ENCODE measurements around the gene GRIN3B.

The GRIN3B gene

DNA sequence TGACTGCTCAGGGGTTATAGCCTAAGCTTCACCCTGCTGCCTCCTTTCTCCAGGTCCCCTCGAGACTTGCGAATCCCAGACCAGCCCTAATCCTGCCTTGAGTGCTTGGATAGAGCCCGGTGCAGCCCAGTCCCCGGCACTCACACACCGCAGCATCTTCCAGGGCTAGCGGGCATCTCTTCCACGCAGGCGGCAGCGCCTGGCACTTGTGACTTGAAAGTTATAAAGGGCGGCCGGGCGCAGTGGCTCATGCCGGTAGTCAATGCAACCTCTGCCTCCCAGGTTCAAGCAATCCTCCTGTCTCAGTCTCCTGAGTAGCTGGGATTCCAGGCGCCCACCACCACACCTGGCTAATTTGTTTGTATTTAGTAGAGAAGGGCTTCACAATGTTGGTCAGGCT is 14.1 kb upstream of the GRIN3B start:
- H3K9ac ChIP-seq (ENCODE audit: low read depth, low read length) = no peak overlapping the region
- H3K4me3 ChIP-seq (ENCODE audit: low read length) = no peak overlapping the region
- no peaks in the 10 kb centered on the region for H3K9me3 ChIP-seq (replicated peaks; ENCODE audit: low read length)
- no peaks in the 10 kb centered on the region for H3K27me3 ChIP-seq (ENCODE audit: control insufficient read depth, insufficient read depth, low read length)
- no peak overlapping the region for H3K4me2 ChIP-seq (ENCODE audit: low read length)
- H3K4me1 ChIP-seq (ENCODE audit: control insufficient read depth, insufficient read depth, low read length) = peaks cover 17% of the 10 kb centered on the region
- peaks cover 30% of the 10 kb centered on the region for H3K36me3 ChIP-seq (ENCODE audit: insufficient read depth, low read length)

DNA sequence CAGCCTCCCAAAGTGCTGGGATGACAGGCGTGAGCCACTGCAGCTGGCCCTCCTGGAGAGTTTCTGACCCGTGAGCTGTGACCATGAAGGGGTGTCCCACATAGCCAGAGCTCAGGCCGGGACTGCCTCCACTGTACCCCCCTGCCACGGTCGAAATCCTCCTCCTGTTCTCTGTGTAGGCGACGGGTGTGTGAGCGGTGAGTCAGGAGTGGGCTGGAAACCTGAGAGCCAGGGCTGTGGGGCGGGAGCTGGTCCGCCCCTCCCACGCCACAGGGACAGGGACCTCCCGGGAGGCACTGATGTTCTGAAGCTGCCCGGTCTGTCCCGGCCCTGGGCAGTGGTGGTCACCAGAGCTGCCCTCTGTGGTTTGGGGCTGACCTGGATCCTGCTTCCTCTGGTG is 12.1 kb upstream of the GRIN3B start:
- Histone ChIP-seq H3K4me3 (ENCODE audit: low read length) (no peak overlapping the region), H3K27me3 (ENCODE audit: control insufficient read depth, insufficient read depth, low read length) (no peaks in the 10 kb centered on the region), H3K4me1 (ENCODE audit: control insufficient read depth, insufficient read depth, low read length) (peaks cover 11% of the 10 kb centered on the region), H3K36me3 (ENCODE audit: insufficient read depth, low read length) (peaks cover 42% of the 10 kb centered on the region), H3K9ac (ENCODE audit: low read depth, low read length) (no peak overlapping the region), H3K4me2 (ENCODE audit: low read length) (peak overlapping the region; percentile 33), H3K9me3 (replicated peaks; ENCODE audit: low read length) (no peaks in the 10 kb centered on the region)

DNA sequence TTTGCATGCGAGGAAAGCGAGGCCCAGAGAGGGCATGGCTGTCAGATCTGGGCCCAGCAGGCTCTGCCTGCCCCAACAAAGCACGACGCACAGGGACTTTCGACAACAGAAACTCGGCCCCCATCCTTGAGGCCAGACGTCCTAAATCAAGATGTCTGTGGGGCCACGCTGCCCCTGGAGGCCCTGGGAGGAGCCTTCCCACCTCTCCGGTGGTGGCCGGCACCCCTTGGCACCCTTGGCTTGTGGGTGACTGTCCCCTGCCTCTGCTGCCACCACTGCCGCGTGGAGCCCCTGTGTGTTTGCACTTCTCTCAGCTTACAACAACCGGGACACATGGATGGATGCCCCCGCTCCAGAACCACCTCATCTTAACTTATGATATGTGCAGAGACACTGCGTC is 11.7 kb upstream of the GRIN3B start:
- H3K4me1 ChIP-seq (ENCODE audit: control insufficient read depth, insufficient read depth, low read length) = peaks cover 10% of the 10 kb centered on the region
- H3K4me3 ChIP-seq (ENCODE audit: low read length) = no peak overlapping the region
- no peak overlapping the region for H3K4me2 ChIP-seq (ENCODE audit: low read length)
- no peaks in the 10 kb centered on the region for H3K9me3 ChIP-seq (replicated peaks; ENCODE audit: low read length)
- H3K9ac ChIP-seq (ENCODE audit: low read depth, low read length) = no peak overlapping the region
- no peaks in the 10 kb centered on the region for H3K27me3 ChIP-seq (ENCODE audit: control insufficient read depth, insufficient read depth, low read length)
- peaks cover 46% of the 10 kb centered on the region for H3K36me3 ChIP-seq (ENCODE audit: insufficient read depth, low read length)

DNA sequence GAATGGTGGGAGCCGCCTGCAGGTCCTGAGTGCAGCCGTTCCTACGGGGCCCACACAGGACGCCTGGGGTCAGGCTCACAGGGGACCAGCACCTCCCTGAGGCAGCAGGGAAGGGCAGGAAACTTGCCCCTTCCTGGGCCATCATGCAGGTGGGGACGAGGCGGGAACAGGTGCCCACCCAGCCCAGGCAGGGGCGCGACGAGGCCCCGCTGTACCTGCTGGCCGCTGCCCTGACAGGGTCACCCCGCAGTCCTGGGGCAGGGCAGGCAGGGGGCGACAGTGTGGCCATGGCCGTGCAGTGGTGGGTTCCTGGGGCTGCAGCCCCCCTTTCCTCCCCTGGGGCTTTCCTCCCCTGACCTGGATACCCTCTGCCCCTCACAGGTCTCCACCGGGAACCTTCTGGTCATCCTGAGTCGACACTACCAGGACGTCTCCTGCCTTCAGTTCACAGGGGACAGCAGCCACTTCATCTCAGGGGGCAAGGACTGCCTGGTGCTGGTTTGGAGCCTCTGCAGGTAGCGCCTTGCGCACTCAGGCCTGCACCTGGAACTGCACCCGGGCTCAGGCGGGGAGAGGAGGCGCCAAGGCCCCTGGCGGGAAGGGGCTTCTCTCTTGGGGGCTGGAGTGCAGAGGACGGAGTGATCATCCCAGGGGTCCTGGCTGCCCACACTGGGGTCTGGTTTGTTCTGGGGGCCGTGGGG is 10.7 kb upstream of the GRIN3B start:
- H3K9me3 ChIP-seq (replicated peaks; ENCODE audit: low read length) = no peaks in the 10 kb centered on the region
- H3K4me3 ChIP-seq (ENCODE audit: low read length) = no peak overlapping the region
- no peak overlapping the region for H3K9ac ChIP-seq (ENCODE audit: low read depth, low read length)
- no peaks in the 10 kb centered on the region for H3K27me3 ChIP-seq (ENCODE audit: control insufficient read depth, insufficient read depth, low read length)
- H3K36me3 ChIP-seq (ENCODE audit: insufficient read depth, low read length) = peaks cover 46% of the 10 kb centered on the region
- H3K4me2 ChIP-seq (ENCODE audit: low read length) = no peak overlapping the region
- peaks cover 4% of the 10 kb centered on the region for H3K4me1 ChIP-seq (ENCODE audit: control insufficient read depth, insufficient read depth, low read length)

DNA sequence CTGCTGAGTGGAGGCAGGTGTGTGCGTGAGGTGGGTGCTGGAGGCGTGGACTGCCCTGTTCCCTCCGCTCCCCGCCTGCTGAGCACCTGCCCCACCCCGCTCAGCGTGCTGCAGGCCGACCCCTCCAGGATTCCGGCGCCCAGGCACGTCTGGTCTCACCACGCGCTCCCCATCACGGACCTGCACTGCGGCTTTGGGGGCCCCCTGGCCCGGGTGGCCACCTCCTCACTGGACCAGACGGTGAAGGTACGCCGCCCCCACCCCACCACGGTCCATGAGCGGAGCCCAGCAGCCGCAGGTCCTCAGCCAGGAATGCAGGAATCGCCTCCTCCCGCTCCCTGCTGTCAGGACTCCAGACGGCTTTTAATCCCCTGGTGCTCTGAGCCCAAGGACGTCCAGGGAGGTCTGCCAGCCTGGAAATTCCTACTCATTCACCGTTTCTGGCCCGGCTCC is 10.1 kb upstream of the GRIN3B start:
- peaks cover 46% of the 10 kb centered on the region for H3K36me3 ChIP-seq (ENCODE audit: insufficient read depth, low read length)
- no peak overlapping the region for H3K9ac ChIP-seq (ENCODE audit: low read depth, low read length)
- no peak overlapping the region for H3K4me3 ChIP-seq (ENCODE audit: low read length)
- H3K27me3 ChIP-seq (ENCODE audit: control insufficient read depth, insufficient read depth, low read length) = peaks cover under 1% of the 10 kb centered on the region
- peaks cover 2% of the 10 kb centered on the region for H3K4me1 ChIP-seq (ENCODE audit: control insufficient read depth, insufficient read depth, low read length)
- no peak overlapping the region for H3K4me2 ChIP-seq (ENCODE audit: low read length)
- H3K9me3 ChIP-seq (replicated peaks; ENCODE audit: low read length) = no peaks in the 10 kb centered on the region

DNA sequence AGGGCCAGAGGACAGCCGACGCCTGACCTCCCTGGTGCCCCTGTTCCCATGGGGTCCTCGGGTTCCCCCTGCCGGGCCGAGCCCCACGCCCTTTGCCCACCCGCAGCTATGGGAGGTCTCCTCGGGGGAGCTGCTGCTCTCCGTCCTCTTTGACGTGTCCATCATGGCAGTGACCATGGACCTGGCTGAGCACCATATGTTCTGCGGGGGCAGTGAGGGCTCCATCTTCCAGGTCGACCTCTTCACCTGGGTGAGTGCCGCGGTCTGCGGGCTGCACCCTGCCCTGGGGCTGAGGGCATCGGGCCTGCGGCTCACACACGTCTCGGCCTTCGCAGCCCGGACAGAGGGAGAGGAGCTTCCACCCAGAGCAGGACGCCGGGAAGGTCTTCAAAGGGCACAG is 9.5 kb upstream of the GRIN3B start:
- Histone ChIP-seq H3K36me3 (ENCODE audit: insufficient read depth, low read length) (peaks cover 44% of the 10 kb centered on the region), H3K9ac (ENCODE audit: low read depth, low read length) (no peak overlapping the region)

DNA sequence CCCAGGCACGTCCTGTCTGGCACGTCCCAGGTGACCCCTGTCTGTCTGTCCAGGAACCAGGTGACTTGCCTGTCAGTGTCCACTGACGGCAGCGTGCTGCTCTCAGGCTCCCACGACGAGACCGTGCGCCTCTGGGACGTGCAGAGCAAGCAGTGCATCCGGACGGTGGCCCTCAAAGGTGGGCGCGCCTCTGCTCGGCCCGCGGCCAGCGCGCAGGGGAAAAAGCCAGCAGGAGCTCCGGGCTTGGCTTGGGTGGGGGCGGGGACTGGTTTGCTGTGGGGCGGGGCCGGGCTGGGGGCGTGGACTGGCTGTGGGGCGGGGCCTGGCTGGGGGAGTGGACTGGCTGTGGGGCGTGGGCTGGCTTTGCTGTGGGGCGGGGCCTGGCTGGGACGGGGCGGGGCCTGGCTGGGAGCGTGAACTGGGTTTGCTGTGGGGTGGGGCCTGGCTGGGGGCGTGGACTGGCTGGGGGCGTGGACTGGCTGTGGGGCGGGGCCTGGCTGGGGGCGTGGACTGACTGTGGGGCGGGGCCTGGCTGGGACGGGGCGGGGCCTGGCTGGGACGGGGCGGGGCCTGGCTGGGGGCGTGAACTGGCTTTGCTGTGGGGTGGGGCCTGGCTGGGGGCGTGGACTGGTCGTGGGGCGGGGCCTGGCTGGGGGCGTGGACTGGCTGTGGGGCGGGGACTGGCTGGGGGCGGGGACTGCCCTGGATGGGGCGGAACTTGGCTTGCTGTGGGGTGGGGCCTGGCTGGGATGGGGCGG is 8.9 kb upstream of the GRIN3B start:
- Histone ChIP-seq H3K36me3 (ENCODE audit: insufficient read depth, low read length) (peaks cover 43% of the 10 kb centered on the region), H3K4me2 (ENCODE audit: low read length) (no peak overlapping the region), H3K4me3 (ENCODE audit: low read length) (no peak overlapping the region), H3K27me3 (ENCODE audit: control insufficient read depth, insufficient read depth, low read length) (peaks cover 12% of the 10 kb centered on the region), H3K9me3 (replicated peaks; ENCODE audit: low read length) (no peaks in the 10 kb centered on the region), H3K4me1 (ENCODE audit: control insufficient read depth, insufficient read depth, low read length) (peaks cover 14% of the 10 kb centered on the region), H3K9ac (ENCODE audit: low read depth, low read length) (no peak overlapping the region)

More for the DNA sequence above, 9.5 kb upstream of the GRIN3B start:
- Histone ChIP-seq H3K9me3 (replicated peaks; ENCODE audit: low read length) (no peaks in the 10 kb centered on the region), H3K4me2 (ENCODE audit: low read length) (no peak overlapping the region), H3K4me1 (ENCODE audit: control insufficient read depth, insufficient read depth, low read length) (peaks cover 8% of the 10 kb centered on the region), H3K27me3 (ENCODE audit: control insufficient read depth, insufficient read depth, low read length) (peaks cover 6% of the 10 kb centered on the region), H3K4me3 (ENCODE audit: low read length) (no peak overlapping the region)

DNA sequence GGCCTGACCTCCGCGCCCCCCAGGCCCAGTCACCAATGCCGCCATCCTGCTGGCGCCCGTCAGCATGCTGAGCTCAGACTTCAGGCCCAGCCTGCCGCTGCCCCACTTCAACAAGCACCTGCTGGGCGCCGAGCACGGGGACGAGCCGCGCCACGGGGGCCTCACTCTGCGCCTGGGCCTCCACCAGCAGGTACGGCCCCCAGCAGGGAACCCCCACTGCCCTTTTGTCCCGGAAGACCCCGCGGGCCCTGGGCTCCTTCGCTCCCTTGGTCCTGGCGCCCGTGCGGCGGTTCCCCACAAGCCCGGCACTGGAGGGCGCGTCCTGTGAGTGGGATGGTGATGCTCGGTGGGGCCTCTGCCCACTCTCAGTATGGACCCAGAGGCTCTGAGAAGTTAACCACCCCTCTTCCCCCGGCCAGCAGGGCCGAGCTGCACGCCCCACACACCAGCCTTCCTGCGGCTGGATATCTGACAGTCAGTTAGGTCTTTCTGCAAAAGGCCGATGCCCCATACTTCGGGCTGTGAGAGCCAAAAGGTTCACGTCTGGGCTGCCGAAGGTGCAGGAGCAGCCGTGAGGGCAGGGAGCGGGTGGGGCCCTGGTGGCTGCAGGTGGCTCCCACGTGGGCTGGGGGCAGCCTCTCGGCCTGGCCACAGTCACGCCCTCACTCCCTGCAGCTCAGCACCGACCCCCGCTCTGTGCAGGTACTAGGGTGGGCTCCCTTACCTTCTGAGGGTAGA is 8.1 kb upstream of the GRIN3B start:
- no peak overlapping the region for H3K9ac ChIP-seq (ENCODE audit: low read depth, low read length)
- peaks cover 19% of the 10 kb centered on the region for H3K27me3 ChIP-seq (ENCODE audit: control insufficient read depth, insufficient read depth, low read length)
- no peaks in the 10 kb centered on the region for H3K9me3 ChIP-seq (replicated peaks; ENCODE audit: low read length)
- H3K36me3 ChIP-seq (ENCODE audit: insufficient read depth, low read length) = peaks cover 35% of the 10 kb centered on the region
- no peak overlapping the region for H3K4me3 ChIP-seq (ENCODE audit: low read length)
- H3K4me1 ChIP-seq (ENCODE audit: control insufficient read depth, insufficient read depth, low read length) = peaks cover 17% of the 10 kb centered on the region
- no peak overlapping the region for H3K4me2 ChIP-seq (ENCODE audit: low read length)

DNA sequence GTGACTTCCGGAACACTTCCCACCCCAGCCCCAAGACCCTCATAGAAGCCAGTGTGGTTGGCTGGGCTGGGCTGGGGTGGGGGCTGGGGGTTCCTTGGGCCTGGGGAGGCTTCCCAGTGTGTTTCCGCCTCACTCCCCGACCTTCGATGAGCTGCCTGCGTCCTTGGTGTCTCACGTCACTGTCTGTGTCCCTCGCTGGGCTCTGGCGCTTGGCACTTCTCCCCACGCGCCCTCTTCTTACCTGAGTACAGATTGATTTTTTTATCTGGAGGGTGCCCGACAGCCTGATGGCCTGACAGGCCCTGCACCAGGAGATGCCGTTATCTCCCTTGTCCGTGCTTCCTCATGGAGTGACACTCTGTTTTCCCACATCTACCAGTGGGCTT is 7.6 kb upstream of the GRIN3B start:
- no peaks in the 10 kb centered on the region for H3K9me3 ChIP-seq (replicated peaks; ENCODE audit: low read length)
- H3K4me1 ChIP-seq (ENCODE audit: control insufficient read depth, insufficient read depth, low read length) = peaks cover 17% of the 10 kb centered on the region
- no peak overlapping the region for H3K4me3 ChIP-seq (ENCODE audit: low read length)
- H3K27me3 ChIP-seq (ENCODE audit: control insufficient read depth, insufficient read depth, low read length) = peaks cover 24% of the 10 kb centered on the region
- peaks cover 32% of the 10 kb centered on the region for H3K36me3 ChIP-seq (ENCODE audit: insufficient read depth, low read length)
- no peak overlapping the region for H3K4me2 ChIP-seq (ENCODE audit: low read length)
- H3K9ac ChIP-seq (ENCODE audit: low read depth, low read length) = no peak overlapping the region

DNA sequence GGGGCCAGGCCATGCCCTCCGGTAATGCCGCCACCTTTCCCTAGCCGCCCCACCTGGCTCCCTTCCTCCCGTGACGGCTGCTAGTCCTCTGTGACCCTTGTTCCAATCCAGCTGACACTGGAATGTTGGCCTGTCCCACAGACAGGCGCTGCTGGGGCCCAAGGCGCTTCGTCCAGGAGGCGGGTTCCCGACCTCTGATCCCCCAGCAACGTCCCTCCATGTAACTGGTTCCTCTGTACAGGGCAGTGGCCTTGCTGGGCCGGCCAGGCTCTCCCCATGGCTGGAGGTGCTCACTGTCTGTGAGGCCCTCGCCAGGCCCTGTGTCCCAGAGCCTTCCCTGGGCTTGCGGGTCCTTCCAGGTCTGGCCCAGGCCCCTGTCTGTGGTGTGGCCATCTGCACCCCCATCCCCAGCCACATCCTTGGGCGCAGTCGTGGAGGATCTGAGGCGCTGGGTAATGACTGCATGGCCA is 6.8 kb upstream of the GRIN3B start:
- Histone ChIP-seq H3K4me1 (ENCODE audit: control insufficient read depth, insufficient read depth, low read length) (peaks cover 17% of the 10 kb centered on the region), H3K9me3 (replicated peaks; ENCODE audit: low read length) (no peaks in the 10 kb centered on the region), H3K27me3 (ENCODE audit: control insufficient read depth, insufficient read depth, low read length) (peaks cover 32% of the 10 kb centered on the region), H3K36me3 (ENCODE audit: insufficient read depth, low read length) (peaks cover 32% of the 10 kb centered on the region), H3K4me3 (ENCODE audit: low read length) (no peak overlapping the region), H3K9ac (ENCODE audit: low read depth, low read length) (no peak overlapping the region), H3K4me2 (ENCODE audit: low read length) (no peak overlapping the region)

DNA sequence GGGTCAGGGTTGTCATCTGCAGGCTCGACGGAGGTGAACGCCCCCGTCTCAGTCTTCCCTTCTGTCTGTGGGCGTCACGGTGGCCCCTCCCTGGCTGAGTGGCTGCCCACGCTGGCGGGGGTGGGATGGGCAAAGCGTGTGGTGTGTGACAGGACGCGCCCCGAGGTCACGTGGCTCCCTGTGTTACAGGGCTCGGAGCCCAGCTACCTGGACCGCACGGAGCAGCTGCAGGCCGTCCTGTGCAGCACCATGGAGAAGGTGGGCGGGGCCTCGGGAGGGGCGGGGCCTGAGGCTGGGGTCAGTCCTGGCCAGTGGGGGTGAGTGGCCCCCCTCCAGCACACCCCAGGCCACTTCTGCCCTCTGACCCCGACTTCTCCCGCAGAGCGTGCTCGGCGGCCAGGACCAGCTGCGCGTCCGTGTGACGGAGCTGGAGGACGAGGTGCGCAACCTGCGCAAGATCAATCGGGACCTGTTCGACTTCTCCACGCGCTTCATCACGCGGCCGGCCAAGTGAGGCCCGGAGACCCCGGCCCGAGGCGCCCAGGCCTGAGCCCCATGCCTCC is 6.3 kb upstream of the GRIN3B start:
- peaks cover 37% of the 10 kb centered on the region for H3K27me3 ChIP-seq (ENCODE audit: control insufficient read depth, insufficient read depth, low read length)
- H3K4me3 ChIP-seq (ENCODE audit: low read length) = no peak overlapping the region
- peaks cover 17% of the 10 kb centered on the region for H3K4me1 ChIP-seq (ENCODE audit: control insufficient read depth, insufficient read depth, low read length)
- no peak overlapping the region for H3K9ac ChIP-seq (ENCODE audit: low read depth, low read length)
- peaks cover 32% of the 10 kb centered on the region for H3K36me3 ChIP-seq (ENCODE audit: insufficient read depth, low read length)
- no peak overlapping the region for H3K4me2 ChIP-seq (ENCODE audit: low read length)
- H3K9me3 ChIP-seq (replicated peaks; ENCODE audit: low read length) = no peaks in the 10 kb centered on the region

Data from skeletal muscle satellite cell (primary cell).